ENCODE data around the gene GSTA4.

DNA sequence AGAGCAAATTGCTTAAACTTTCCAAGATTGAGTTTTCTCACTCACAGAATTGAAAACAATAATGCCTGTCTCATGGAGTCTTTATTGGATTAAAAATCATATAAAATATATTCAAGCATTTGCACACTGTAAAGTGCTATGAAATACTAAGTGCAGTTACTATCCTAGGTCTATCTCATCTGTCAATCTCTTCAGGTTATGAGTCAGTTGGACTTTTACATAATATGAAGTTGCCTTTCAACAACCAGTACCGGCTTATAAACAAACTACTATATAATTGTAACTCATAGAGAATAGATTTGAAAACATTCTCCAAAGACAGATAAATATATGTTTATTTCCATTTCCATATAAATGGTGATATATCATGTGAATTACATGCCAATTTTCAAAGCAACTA, 20.4 kb upstream of the GSTA4 start:
- TF ChIP-seq, protein P1, sequence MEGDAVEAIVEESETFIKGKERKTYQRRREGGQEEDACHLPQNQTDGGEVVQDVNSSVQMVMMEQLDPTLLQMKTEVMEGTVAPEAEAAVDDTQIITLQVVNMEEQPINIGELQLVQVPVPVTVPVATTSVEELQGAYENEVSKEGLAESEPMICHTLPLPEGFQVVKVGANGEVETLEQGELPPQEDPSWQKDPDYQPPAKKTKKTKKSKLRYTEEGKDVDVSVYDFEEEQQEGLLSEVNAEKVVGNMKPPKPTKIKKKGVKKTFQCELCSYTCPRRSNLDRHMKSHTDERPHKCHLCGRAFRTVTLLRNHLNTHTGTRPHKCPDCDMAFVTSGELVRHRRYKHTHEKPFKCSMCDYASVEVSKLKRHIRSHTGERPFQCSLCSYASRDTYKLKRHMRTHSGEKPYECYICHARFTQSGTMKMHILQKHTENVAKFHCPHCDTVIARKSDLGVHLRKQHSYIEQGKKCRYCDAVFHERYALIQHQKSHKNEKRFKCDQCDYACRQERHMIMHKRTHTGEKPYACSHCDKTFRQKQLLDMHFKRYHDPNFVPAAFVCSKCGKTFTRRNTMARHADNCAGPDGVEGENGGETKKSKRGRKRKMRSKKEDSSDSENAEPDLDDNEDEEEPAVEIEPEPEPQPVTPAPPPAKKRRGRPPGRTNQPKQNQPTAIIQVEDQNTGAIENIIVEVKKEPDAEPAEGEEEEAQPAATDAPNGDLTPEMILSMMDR (IDR thresholded peaks at IDR 0.05): no peak
- TF ChIP-seq POLR2A (IDR thresholded peaks at IDR 0.05): no peak
- TF ChIP-seq EP300 (IDR thresholded peaks at IDR 0.05): no peak

Measured in ovary (tissue), 3 donors.